Neural cell (in vitro differentiated cells): ENCODE measurements around the gene FILIP1. TPM values are rescaled to one million over a fixed set of nuclear protein-coding genes. Genes with fewer than 3 reads are reported as not detected.

Source experiments
- H2AFZ ChIP-seq: fragments of 200-600, 300-800 bp; sonication (generic), shearing (Covaris generic); 2 replicates; pipeline ENCODE4 v1.6.0; 2014; ENCODE audit warnings: low read depth, mild to moderate bottlenecking, antibody characterized with exemption, low read length, moderate library complexity
- H3F3A ChIP-seq: fragments of 200-600 bp; shearing (Covaris generic); 2 replicates; pipeline ENCODE4 v1.6.1; 2016; ENCODE audit warnings: mild to moderate bottlenecking, moderate library complexity, mixed read lengths, antibody characterized with exemption, low read length; ENCODE audit not compliant: insufficient read depth, poor library complexity, severe bottlenecking
- H3K27ac ChIP-seq: fragments of 200-600, 300-800 bp; sonication (generic), shearing (Covaris generic); 2 replicates; pipeline ENCODE4 v1.5.1; 2014; ENCODE audit warnings: mild to moderate bottlenecking, low read length, moderate library complexity
- H3K27me3 ChIP-seq: fragments of 300-800, 200-600 bp; sonication (generic), shearing (Covaris generic); 2 replicates; pipeline ENCODE4 v1.6.0; 2014; ENCODE audit warnings: mild to moderate bottlenecking, low read depth, low read length, moderate library complexity; ENCODE audit not compliant: insufficient read depth
- H3K36me3 ChIP-seq: fragments of 300-800, 200-600 bp; sonication (generic), shearing (Covaris generic); 2 replicates; pipeline ENCODE4 v1.5.1; 2014; ENCODE audit warnings: mild to moderate bottlenecking, antibody characterized with exemption, low read length, moderate library complexity; ENCODE audit not compliant: insufficient read depth
- H3K4me2 ChIP-seq: fragments of 300-800, 200-600 bp; sonication (generic), shearing (Covaris generic); 2 replicates; pipeline ENCODE4 v1.6.0; 2014; ENCODE audit warnings: mild to moderate bottlenecking, low read length
- H3K4me3 ChIP-seq: fragments of 300-800, 200-600 bp; sonication (generic), shearing (Covaris generic); 2 replicates; pipeline ENCODE4 v1.5.1; 2014; ENCODE audit warnings: mild to moderate bottlenecking, low read length, moderate library complexity
- H3K79me2 ChIP-seq: fragments of 200-600 bp; shearing (Covaris generic); replicated peaks from 2 replicates; pipeline ENCODE4 v1.6.0; 2014; ENCODE audit warnings: mild to moderate bottlenecking, low read length, moderate library complexity; ENCODE audit not compliant: insufficient read depth
- H3K9ac ChIP-seq: fragments of 300-800, 200-600 bp; sonication (generic), shearing (Covaris generic); 2 replicates; pipeline ENCODE4 v1.6.1; 2016; ENCODE audit warnings: mild to moderate bottlenecking, low read length, mixed read lengths
- H3K9me2 ChIP-seq: fragments of 200-600 bp; shearing (Covaris generic); 2 replicates; pipeline ENCODE4 v1.6.1; 2016; ENCODE audit warnings: mild to moderate bottlenecking, low read length, mixed read lengths; ENCODE audit not compliant: insufficient read depth
- H3K9me3 ChIP-seq: fragments of 200-600, 300-800 bp; sonication (generic), shearing (Covaris generic); 2 replicates; pipeline ENCODE4 v1.6.1; 2016; ENCODE audit warnings: mild to moderate bottlenecking, mixed run types, low read length, moderate library complexity, mixed read lengths
- H4K20me1 ChIP-seq: fragments of 200-600 bp; shearing (Covaris generic); 2 replicates; pipeline ENCODE4 v1.6.1; 2016; ENCODE audit warnings: mild to moderate bottlenecking, mixed run types; ENCODE audit not compliant: insufficient read depth
- CTCF ChIP-seq: fragments of 450-650 bp; IDR thresholded peaks from 2 replicates; pipeline ENCODE4 v1.5.1; 2014; ENCODE audit warnings: antibody characterized with exemption, mild to moderate bottlenecking, moderate library complexity; ENCODE audit not compliant: poor library complexity, severe bottlenecking
- EP300 ChIP-seq: fragments of 450-650 bp; conservative IDR thresholded peaks from 2 replicates; pipeline ENCODE4 v1.6.1; 2014; ENCODE audit warnings: antibody characterized with exemption, mild to moderate bottlenecking, moderate library complexity; ENCODE audit not compliant: poor library complexity, severe bottlenecking
- EZH2 ChIP-seq: fragments of 200-600, 300-800 bp; shearing (Covaris generic), sonication (generic); IDR thresholded peaks from 2 replicates; pipeline ENCODE4 v1.6.1; 2014; ENCODE audit warnings: antibody characterized with exemption, low read length, borderline replicate concordance, mild to moderate bottlenecking; ENCODE audit not compliant: insufficient read depth, poor library complexity, severe bottlenecking
- MXI1 ChIP-seq: fragments of 450-650 bp; conservative IDR thresholded peaks from 2 replicates; pipeline ENCODE4 v1.6.1; 2014; ENCODE audit warnings: antibody characterized with exemption, mild to moderate bottlenecking; ENCODE audit not compliant: poor library complexity, severe bottlenecking
- POLR2AphosphoS5 ChIP-seq: IDR thresholded peaks from 2 replicates; pipeline ENCODE4 v1.6.1; 2012
- RAD21 ChIP-seq: fragments of 450-650 bp; conservative IDR thresholded peaks from 2 replicates; pipeline ENCODE4 v1.6.1; 2014; ENCODE audit warnings: antibody characterized with exemption, mild to moderate bottlenecking, moderate library complexity
- REST ChIP-seq: IDR thresholded peaks from 2 replicates; pipeline ENCODE4 v1.6.1; 2012; ENCODE audit warnings: borderline replicate concordance
- SMC3 ChIP-seq: fragments of 450-650 bp; conservative IDR thresholded peaks from 2 replicates; pipeline ENCODE4 v1.6.1; 2014; ENCODE audit warnings: antibody characterized with exemption, mild to moderate bottlenecking, moderate library complexity; ENCODE audit not compliant: poor library complexity
- TAF1 ChIP-seq: IDR thresholded peaks from 2 replicates; pipeline ENCODE4 v1.6.1; 2012; ENCODE audit warnings: low read depth
- polyA plus RNA-seq: library from polyadenylated mRNA; depleted of rRNA; stranded (reverse); fragments of >200 nt; gene quantifications from 2 replicates; pipeline ENCODE4 v1.2.3, GENCODE V29; 2014

The FILIP1 gene
- polyA plus RNA-seq, 1 donor from 2014 or later = 1.4 TPM

- no peaks in the 10 kb centered on the region for H3K9me3 ChIP-seq
- TF ChIP-seq REST (no peak), CTCF (no peak), TAF1 (no peak), SMC3 (no peak), RAD21 (no peak), MXI1 (no peak), POLR2AphosphoS5 (no peak), EP300 (no peak), EZH2 (no peak)
- H3F3A ChIP-seq = no peaks in the 10 kb centered on the region
- H3K9ac ChIP-seq = no peak overlapping the region
- H3K27me3 ChIP-seq = no peaks in the 10 kb centered on the region
- no peak overlapping the region for H3K4me2 ChIP-seq
- no peaks in the 10 kb centered on the region for H3K9me2 ChIP-seq
- H3K27ac ChIP-seq = peak overlapping the region; percentile 43
- H3K79me2 ChIP-seq = no peaks in the 10 kb centered on the region
- H4K20me1 ChIP-seq = no peaks in the 10 kb centered on the region
- H3K36me3 ChIP-seq = no peaks in the 10 kb centered on the region
- H2AFZ ChIP-seq = no peak overlapping the region
- no peak overlapping the region for H3K4me3 ChIP-seq
Measured at GRCh38 chr6:75402296-75402695, 91.3 kb downstream of the FILIP1 start.

GRCh38 chr6:75397656-75398465 is 95.7 kb downstream of the FILIP1 start:
- no peak overlapping the region for H3K9ac ChIP-seq
- TF ChIP-seq RAD21 = no peak
- TF ChIP-seq CTCF = no peak
- no peak for TF ChIP-seq EZH2
- no peak for TF ChIP-seq EP300
- TF ChIP-seq SMC3 = no peak
- H3K4me2 ChIP-seq = no peak overlapping the region
- no peak overlapping the region for H2AFZ ChIP-seq
- H3K36me3 ChIP-seq = no peaks in the 10 kb centered on the region
- no peaks in the 10 kb centered on the region for H3K27me3 ChIP-seq
- no peaks in the 10 kb centered on the region for H3F3A ChIP-seq
- H3K4me3 ChIP-seq = no peak overlapping the region
- H3K9me2 ChIP-seq = no peaks in the 10 kb centered on the region
- H3K27ac ChIP-seq = no peak overlapping the region
- H4K20me1 ChIP-seq = no peaks in the 10 kb centered on the region
- H3K79me2 ChIP-seq = no peaks in the 10 kb centered on the region
- H3K9me3 ChIP-seq = no peaks in the 10 kb centered on the region
